HUES6 (cell line): ENCODE measurements around the gene CNR2.
"Not testable (repeated sequence)": the region's sequence is repeated elsewhere in the genome, so short reads cannot be mapped to it uniquely, and the experiment has no call there.

Source experiments
- H3K27ac ChIP-seq: 2 replicates; pipeline ENCODE4 v1.7.0; 2013; ENCODE audit warnings: low read depth, mild to moderate bottlenecking, low read length, inconsistent platforms
- H3K27me3 ChIP-seq: 2 replicates; pipeline ENCODE4 v1.6.1; 2013; ENCODE audit warnings: low read length; ENCODE audit not compliant: control insufficient read depth, insufficient read depth
- H3K36me3 ChIP-seq: 2 replicates; pipeline ENCODE4 v1.6.1; 2013; ENCODE audit warnings: low read length; ENCODE audit not compliant: control insufficient read depth, insufficient read depth
- H3K4me1 ChIP-seq: 2 replicates; pipeline ENCODE4 v1.6.1; 2013; ENCODE audit warnings: low read length; ENCODE audit not compliant: control insufficient read depth, insufficient read depth
- H3K4me3 ChIP-seq: 2 replicates; pipeline ENCODE4 v1.5.1; 2013; ENCODE audit warnings: low read depth, low read length
- H3K9ac ChIP-seq: one replicate; pipeline ENCODE4 v1.6.1; 2013; ENCODE audit warnings: mild to moderate bottlenecking, low read length
- H3K9me3 ChIP-seq: 2 replicates; pipeline ENCODE4 v1.6.1; 2013; ENCODE audit warnings: low read depth, low read length; ENCODE audit not compliant: control insufficient read depth, insufficient read depth

The CNR2 gene

DNA sequence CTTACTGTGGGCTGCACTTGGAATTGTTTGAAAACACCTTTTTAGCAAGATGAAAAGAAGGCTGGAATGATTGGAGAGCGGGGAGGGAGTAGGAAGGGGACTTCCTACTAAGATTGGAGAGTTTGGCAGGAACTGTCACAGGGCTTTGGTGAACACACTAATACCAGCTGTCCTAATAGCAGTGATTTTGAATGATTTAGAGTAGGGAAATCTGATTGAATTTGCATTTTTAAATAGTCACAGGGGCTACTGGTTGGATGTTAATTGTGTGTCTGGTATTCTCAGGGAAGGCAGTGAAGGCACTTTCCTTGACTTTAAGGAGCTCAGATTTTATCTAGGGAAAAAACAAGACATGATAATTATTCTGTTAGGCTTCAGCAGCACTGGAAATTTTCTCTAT is 85.4 kb downstream of the CNR2 start:
- Histone ChIP-seq H3K9me3 (no peaks in the 10 kb centered on the region), H3K4me3 (no peak overlapping the region), H3K27ac (no peak overlapping the region), H3K9ac (no peak overlapping the region), H3K27me3 (no peaks in the 10 kb centered on the region), H3K36me3 (no peaks in the 10 kb centered on the region), H3K4me1 (0 out of 2 replicates have a peak, but pooled peaks cover 3% of the 10 kb centered on the region)

DNA sequence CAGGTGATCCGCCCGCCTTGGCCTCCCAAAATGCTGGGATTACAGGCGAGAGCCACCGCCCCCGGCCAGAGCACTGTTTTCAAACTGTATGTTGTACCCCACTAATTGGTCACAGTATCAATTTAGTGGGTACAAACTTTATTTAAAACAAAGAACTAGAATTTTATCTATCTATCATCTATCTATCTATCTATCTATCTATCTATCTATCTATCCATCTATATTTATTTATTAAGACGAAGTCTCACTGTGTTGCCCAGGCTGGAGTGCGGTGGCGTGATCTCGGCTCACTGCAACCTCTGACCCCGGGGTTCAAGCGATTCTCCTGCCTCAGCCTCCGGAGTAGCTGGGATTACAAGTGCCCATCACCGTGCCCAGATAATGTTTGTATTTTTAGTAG is 86.6 kb downstream of the CNR2 start:
- H3K9me3 ChIP-seq, H3K36me3 ChIP-seq, H3K27ac ChIP-seq, H3K4me1 ChIP-seq, H3K9ac ChIP-seq, H3K4me3 ChIP-seq, H3K27me3 ChIP-seq: not testable (repeated sequence)

DNA sequence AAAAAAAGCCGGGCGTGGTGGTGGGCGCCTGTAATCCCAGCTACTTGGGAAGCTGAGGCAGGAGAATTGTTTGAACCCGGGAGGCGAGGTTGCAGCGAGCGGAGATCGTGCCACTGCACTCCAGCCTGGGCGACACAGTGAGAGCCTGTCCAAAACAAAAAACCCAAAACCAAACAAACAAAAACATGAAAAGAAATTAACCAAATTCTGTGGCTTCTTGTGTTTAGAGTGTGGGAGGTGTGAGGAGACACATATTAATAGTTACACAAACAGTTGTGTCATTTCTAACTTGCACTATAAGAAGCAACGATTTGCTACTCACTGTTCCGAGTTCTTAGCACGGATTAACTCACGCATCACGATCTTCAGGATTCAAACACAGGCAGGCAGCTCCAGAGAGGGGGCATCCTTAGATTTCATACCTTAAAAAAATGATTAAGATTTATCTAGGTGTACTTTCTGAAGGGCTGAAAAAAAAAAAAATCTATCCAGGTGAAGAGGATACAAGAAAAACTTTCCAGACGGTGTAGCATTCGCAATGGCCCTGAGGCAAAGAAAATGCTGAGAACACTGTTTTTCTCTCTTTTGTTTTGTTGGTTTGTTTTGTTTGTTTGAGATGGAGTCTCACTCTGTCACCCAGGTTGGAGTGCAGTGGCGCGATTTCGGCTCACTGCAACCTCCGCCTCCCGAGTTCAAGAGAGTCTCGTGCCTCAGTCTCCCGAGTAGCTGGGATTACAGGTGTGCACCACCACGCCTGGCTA is 87.2 kb downstream of the CNR2 start:
- H3K36me3 ChIP-seq, result no peaks in the 10 kb centered on the region
- H3K4me1 ChIP-seq, result 0 out of 2 replicates have a peak, but pooled peaks cover 3% of the 10 kb centered on the region
- no peaks in the 10 kb centered on the region for H3K9me3 ChIP-seq
- no peak overlapping the region for H3K27ac ChIP-seq
- no peak overlapping the region for H3K9ac ChIP-seq
- no peaks in the 10 kb centered on the region for H3K27me3 ChIP-seq
- H3K4me3 ChIP-seq, result peak overlapping the region; percentile 91

DNA sequence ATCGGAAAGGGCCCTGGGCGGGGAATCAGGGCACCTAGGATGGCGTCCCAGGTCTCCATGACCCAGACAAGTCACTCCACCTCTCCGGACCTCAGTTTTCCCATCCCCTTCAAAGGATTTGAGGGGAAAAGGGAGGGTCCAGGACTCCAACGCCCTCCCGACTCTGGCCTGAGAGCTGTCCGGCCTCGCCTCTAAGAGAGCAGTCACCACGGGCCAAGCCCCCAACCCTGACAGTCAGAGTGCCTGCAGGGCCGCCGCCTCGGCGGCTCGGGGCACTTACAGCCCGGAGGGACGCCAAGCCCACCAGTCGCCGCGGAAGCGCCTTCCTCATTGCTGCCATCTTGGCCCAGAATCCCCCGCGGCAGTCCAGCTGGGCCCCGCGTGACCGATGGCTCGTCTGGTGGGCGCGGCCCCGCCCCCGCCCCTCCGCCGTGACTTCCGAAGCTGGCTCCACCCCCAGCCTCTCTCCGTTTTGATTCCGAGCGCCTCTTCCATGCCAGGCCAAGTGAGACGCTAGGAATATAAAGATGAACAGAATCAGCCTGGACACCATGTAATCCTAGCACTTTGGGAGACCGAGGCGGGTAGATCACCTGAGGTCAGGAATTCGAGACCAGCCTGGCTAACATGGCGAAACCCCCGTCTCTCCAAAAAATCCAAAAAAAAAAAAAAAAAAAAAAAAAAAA is 87.9 kb downstream of the CNR2 start, which contains the start of gene HMGCL:
Gene HMGCL, minus strand, starts transcription at position 354 of the 686 bp plus-strand sequence. Its CDS starts 14 bp downstream, at position 340.
- Histone ChIP-seq H3K36me3 (no peaks in the 10 kb centered on the region), H3K9ac (peak within 1 kb of the TSS; percentile 97), H3K27me3 (no peaks in the 10 kb centered on the region), H3K9me3 (no peaks in the 10 kb centered on the region), H3K27ac (peak within 1 kb of the TSS; percentile 69; the same call in 1 of the 2 replicates), H3K4me1 (0 out of 2 replicates have a peak, but pooled peaks cover 3% of the 10 kb centered on the region), H3K4me3 (peak within 1 kb of the TSS; percentile 91)

DNA sequence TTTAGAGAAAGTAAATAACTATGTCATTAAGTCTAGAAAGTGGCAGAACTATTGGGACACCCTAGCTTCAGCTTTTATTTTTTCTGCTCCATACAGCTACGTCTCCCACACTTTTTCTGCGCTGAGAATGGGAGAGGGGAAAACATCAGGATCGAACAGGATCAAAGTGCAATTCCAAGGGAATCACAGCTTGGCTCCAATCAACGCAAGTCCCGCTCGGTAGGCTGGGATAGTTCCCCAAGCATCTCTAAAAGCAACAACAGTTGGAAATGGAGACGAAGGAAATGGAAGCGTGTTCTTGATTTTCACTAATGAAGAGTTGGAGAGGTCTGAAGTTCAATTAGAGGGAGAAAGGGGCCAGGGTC is 88.5 kb downstream of the CNR2 start:
- Histone ChIP-seq H3K4me1 (0 out of 2 replicates have a peak, but pooled peaks cover 3% of the 10 kb centered on the region), H3K27ac (peak overlapping the region; percentile 69; the same call in 1 of the 2 replicates), H3K9me3 (no peaks in the 10 kb centered on the region), H3K27me3 (no peaks in the 10 kb centered on the region), H3K4me3 (peak overlapping the region; percentile 91), H3K36me3 (no peaks in the 10 kb centered on the region), H3K9ac (peak overlapping the region; percentile 97)

DNA sequence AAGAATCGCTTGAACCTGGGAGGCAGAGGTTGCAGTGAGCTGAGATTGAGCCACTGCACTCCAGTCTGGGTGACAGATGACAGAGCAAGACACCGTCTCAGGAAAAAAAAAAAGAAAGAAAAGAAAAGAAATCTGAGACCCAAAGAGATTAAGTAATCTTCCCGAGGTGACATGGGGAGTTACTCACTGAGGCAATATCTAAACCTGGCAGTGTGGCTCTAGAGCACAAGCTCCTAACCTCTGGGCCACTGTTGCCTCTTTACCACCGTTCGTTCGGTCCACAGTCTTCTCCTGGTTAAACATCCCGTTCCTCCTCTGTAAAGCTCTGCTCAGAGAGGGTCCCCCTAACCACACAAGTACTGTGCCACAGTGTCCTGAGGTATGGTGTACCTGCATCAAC is 89.4 kb downstream of the CNR2 start:
- Histone ChIP-seq H3K9ac (no peak overlapping the region), H3K9me3 (no peaks in the 10 kb centered on the region), H3K27ac (no peak overlapping the region), H3K4me1 (0 out of 2 replicates have a peak, but pooled peaks cover 3% of the 10 kb centered on the region), H3K27me3 (no peaks in the 10 kb centered on the region), H3K4me3 (no peak overlapping the region), H3K36me3 (no peaks in the 10 kb centered on the region)
